DOHH2 (cell line): Measurements from ENCODE around the gene SYNJ2.

Source experiments
- H3F3A ChIP-seq: fragments of 200-600 bp; sonication (generic), shearing (Covaris generic); 2 replicates; pipeline ENCODE4 v1.6.0; 2016; ENCODE audit warnings: antibody characterized with exemption, mild to moderate bottlenecking; ENCODE audit not compliant: control insufficient read depth, insufficient read depth
- H3K27ac ChIP-seq: fragments of 200-600 bp; sonication (generic); 2 replicates; pipeline ENCODE4 v1.5.1; 2014; ENCODE audit warnings: low read depth, mild to moderate bottlenecking, low read length, moderate library complexity
- H3K27me3 ChIP-seq: fragments of 200-600 bp; sonication (generic); 2 replicates; pipeline ENCODE4 v1.6.1; 2014; ENCODE audit warnings: mild to moderate bottlenecking, low read length, mixed read lengths; ENCODE audit not compliant: control insufficient read depth
- H3K36me3 ChIP-seq: fragments of 200-600 bp; sonication (generic); 2 replicates; pipeline ENCODE4 v1.6.1; 2014; ENCODE audit warnings: mild to moderate bottlenecking, low read length, moderate library complexity, mixed read lengths; ENCODE audit not compliant: control insufficient read depth
- H3K4me1 ChIP-seq: fragments of 200-600 bp; sonication (generic); 2 replicates; pipeline ENCODE4 v1.6.1; 2014; ENCODE audit warnings: mild to moderate bottlenecking, low read length, mixed read lengths; ENCODE audit not compliant: control insufficient read depth
- H3K4me2 ChIP-seq: fragments of 200-600 bp; sonication (generic); 2 replicates; pipeline ENCODE4 v1.6.0; 2014; ENCODE audit warnings: mild to moderate bottlenecking, low read length, moderate library complexity
- H3K4me3 ChIP-seq: fragments of 200-600 bp; sonication (generic); 2 replicates; pipeline ENCODE4 v1.5.1; 2014; ENCODE audit warnings: mild to moderate bottlenecking, low read length, mixed read lengths
- H3K79me2 ChIP-seq: fragments of 200-600 bp; sonication (generic); 2 replicates; pipeline ENCODE4 v1.6.1; 2014; ENCODE audit warnings: mild to moderate bottlenecking, low read length, mixed read lengths; ENCODE audit not compliant: control insufficient read depth
- H3K9me2 ChIP-seq: fragments of 200-600 bp; sonication (generic); replicated peaks from 2 replicates; pipeline ENCODE4 v1.6.1; 2014; ENCODE audit warnings: mild to moderate bottlenecking, low read length, mixed read lengths; ENCODE audit not compliant: control insufficient read depth
- H3K9me3 ChIP-seq: fragments of 200-600 bp; sonication (generic); 2 replicates; pipeline ENCODE4 v1.6.1; 2014; ENCODE audit warnings: antibody characterized with exemption, low read length, mixed read lengths; ENCODE audit not compliant: control insufficient read depth, insufficient read depth
- H4K20me1 ChIP-seq: fragments of 200-600 bp; sonication (generic); 2 replicates; pipeline ENCODE4 v1.6.0; 2014; ENCODE audit warnings: low read depth, mild to moderate bottlenecking, antibody characterized with exemption, low read length, moderate library complexity; ENCODE audit not compliant: control insufficient read depth, insufficient read depth
- EZH2phosphoT487 ChIP-seq: fragments of 200-600 bp; sonication (generic); IDR thresholded peaks from 2 replicates; pipeline ENCODE4 v1.6.1; 2017; ENCODE audit warnings: borderline replicate concordance, mild to moderate bottlenecking, antibody characterized with exemption, low read length, moderate library complexity, mixed read lengths
- TF ChIP-seq, protein P1 (sequence below): fragments of 200-600 bp; sonication (generic); IDR thresholded peaks from one replicate; pipeline ENCODE4 v1.5.1; 2014; ENCODE audit warnings: antibody characterized with exemption, mild to moderate bottlenecking, low read depth, low read length; ENCODE audit not compliant: poor library complexity, severe bottlenecking

Gene SYNJ2

DNA sequence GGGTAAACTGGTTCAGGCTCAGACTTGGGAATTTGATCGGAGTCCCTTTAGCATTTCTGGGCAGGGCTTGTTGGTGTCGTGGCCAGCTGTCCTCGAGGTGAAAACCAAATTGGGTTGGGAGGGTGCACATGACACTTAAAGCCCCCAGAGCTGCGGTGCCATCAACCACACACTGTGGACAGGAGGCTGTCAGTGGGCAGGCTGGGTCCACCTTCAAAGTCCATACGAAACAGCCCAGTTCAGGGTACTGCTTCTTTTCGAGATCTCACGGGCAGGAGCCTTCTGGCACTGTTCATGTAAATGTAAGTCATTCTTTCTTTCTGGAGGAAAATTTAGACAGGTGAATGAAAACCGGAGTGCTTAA lies 7.0 kb downstream of the SYNJ2 start:
- H3K27me3 ChIP-seq = peaks cover 10% of the 10 kb centered on the region
- H3F3A ChIP-seq = 0 out of 2 replicates have a peak, but pooled peaks cover under 1% of the 10 kb centered on the region
- TF ChIP-seq, protein P1, sequence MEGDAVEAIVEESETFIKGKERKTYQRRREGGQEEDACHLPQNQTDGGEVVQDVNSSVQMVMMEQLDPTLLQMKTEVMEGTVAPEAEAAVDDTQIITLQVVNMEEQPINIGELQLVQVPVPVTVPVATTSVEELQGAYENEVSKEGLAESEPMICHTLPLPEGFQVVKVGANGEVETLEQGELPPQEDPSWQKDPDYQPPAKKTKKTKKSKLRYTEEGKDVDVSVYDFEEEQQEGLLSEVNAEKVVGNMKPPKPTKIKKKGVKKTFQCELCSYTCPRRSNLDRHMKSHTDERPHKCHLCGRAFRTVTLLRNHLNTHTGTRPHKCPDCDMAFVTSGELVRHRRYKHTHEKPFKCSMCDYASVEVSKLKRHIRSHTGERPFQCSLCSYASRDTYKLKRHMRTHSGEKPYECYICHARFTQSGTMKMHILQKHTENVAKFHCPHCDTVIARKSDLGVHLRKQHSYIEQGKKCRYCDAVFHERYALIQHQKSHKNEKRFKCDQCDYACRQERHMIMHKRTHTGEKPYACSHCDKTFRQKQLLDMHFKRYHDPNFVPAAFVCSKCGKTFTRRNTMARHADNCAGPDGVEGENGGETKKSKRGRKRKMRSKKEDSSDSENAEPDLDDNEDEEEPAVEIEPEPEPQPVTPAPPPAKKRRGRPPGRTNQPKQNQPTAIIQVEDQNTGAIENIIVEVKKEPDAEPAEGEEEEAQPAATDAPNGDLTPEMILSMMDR = no peak
- TF ChIP-seq EZH2phosphoT487 = no peak
- H3K9me3 ChIP-seq = no peaks in the 10 kb centered on the region
- H3K79me2 ChIP-seq = no peaks in the 10 kb centered on the region
- H3K4me1 ChIP-seq = peaks cover 8% of the 10 kb centered on the region
- no peaks in the 10 kb centered on the region for H3K9me2 ChIP-seq
- H4K20me1 ChIP-seq = no peaks in the 10 kb centered on the region
- no peak overlapping the region for H3K4me2 ChIP-seq
- no peak overlapping the region for H3K4me3 ChIP-seq
- H3K27ac ChIP-seq = no peak overlapping the region
- no peaks in the 10 kb centered on the region for H3K36me3 ChIP-seq

DNA sequence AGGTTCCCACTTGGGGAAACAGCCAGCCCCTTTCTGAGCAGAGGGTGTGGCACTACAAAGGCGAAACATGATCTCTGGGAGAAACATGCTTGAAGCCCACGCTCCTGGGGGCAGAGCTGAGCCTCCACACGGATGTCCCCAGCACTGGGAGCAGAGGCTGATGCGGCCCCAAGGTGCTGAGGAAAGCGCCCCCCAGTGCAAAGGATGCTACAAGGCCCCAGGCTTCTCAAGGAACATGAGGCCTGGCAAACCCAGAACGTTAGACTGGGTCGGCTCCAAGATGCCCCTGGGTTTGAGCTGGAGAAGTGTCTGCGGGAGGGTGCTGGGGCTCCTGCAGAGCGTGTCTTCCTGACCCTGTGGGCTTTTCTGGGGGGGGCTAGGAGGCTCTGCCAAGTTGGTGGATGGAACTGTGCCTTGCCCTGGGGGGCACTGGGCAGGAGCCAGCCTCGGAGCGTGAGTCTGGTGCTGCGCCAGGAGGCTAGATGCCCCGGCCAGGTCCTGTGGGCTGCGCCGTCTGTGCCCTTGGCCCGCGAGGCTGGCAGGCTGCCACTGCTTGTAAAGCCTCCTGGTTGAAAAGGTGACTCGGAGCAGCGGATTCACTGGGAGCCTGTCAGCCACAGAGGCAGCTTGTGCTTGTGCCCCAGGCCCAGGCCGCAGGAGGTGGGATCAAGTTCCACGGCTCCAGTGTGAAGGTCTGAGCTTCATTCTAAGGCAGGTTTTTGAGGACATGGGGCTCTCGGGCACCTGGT lies 8.1 kb downstream of the SYNJ2 start:
- Histone ChIP-seq H3K4me2 (no peak overlapping the region), H3K27ac (no peak overlapping the region), H3K4me3 (no peak overlapping the region), H3K9me2 (no peaks in the 10 kb centered on the region), H3F3A (no peaks in the 10 kb centered on the region), H4K20me1 (no peaks in the 10 kb centered on the region), H3K4me1 (peaks cover 8% of the 10 kb centered on the region), H3K79me2 (no peaks in the 10 kb centered on the region), H3K9me3 (no peaks in the 10 kb centered on the region), H3K36me3 (no peaks in the 10 kb centered on the region), H3K27me3 (peaks cover 6% of the 10 kb centered on the region; the same call in 1 of the 2 replicates)
- TF ChIP-seq, protein P1 = no peak
- no peak for TF ChIP-seq EZH2phosphoT487

DNA sequence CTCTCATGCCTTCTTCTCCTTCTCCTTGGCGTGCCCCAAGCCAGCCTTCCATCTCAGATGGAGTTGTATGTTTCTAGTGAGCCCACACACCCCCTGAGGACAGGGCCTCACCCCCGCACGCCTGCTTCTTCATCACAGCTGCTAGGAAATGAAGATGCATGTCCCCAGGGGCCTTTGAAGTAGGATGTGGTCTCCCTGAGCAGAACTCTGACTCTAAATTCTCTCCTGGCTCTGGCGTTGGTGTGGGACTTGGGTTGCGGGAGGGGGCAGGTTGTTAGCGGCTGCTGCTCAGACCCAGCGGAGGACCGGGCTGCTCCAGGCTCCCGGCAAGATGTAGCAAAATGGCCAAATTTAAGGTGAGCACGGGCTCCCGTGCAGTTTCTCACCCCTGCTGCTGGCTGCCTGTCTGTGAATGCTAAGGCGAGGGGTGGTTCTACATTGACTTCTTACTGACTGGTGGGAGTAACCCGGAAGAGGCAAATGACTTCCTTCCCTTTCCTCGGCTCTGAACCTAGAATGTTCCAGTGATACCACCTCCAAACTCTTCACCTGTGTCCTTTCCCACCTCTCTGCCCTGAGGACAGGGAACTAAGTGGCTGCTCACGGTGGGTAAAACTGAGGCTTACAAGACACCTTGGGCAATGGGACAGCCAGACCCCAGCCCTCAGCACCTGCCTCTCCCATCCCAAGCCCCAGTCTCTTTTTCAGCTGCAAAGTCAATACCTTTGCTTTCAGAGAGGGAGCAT lies 8.8 kb downstream of the SYNJ2 start:
- no peak overlapping the region for H3K4me3 ChIP-seq
- H3K36me3 ChIP-seq = no peaks in the 10 kb centered on the region
- H3K9me2 ChIP-seq = no peaks in the 10 kb centered on the region
- H4K20me1 ChIP-seq = no peaks in the 10 kb centered on the region
- no peak overlapping the region for H3K27ac ChIP-seq
- no peaks in the 10 kb centered on the region for H3K9me3 ChIP-seq
- H3K4me1 ChIP-seq = peaks cover 8% of the 10 kb centered on the region
- H3F3A ChIP-seq = no peaks in the 10 kb centered on the region
- H3K27me3 ChIP-seq = peaks cover under 1% of the 10 kb centered on the region; the same call in 1 of the 2 replicates
- TF ChIP-seq, protein P1 = no peak
- TF ChIP-seq EZH2phosphoT487 = no peak
- no peaks in the 10 kb centered on the region for H3K79me2 ChIP-seq
- no peak overlapping the region for H3K4me2 ChIP-seq
